ENCODE measurements around the gene HIP1.
"Not testable (repeated sequence)": the region's sequence is repeated elsewhere in the genome, so short reads cannot be mapped to it uniquely, and the experiment has no call there.

HIP1 gene

DNA sequence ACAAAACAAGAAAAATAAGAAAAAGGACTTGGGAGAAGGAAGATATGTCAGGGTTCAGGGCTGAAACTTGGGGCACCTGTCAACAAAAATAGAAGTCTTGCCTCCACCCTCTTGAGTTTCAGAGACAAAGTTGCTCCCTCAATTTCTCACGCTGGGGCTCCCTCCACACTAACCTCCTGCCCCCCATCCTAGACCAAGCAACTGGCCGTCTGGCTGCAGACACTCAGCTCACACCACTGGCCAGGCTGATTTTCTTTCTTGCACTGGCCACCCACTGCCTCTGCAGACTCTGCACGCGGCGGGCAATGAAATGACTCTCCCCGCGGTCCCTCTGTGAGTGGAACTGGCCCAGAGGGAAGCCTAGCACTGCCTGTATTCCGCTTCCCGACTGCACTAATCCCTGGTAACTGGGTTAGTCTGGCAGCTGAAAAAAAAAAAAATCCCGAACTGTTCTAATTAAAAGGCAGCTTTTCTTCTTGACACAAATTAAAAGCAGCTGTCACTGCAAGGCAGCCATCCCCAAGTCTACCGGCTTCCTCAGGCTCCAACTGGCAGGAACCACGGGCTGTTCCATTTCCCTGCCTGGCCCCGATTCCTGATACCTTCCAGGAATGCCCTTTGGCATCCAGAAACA, 163.1 kb downstream of the HIP1 start:
- no peak for DNase-seq (ENCODE audit: low read depth, low spot score)

- no peak for DNase-seq (ENCODE audit: low read depth, low spot score)
These were observed 165.2 kb downstream of the HIP1 start for GRCh38 chr7:75573477-75574019.

DNA sequence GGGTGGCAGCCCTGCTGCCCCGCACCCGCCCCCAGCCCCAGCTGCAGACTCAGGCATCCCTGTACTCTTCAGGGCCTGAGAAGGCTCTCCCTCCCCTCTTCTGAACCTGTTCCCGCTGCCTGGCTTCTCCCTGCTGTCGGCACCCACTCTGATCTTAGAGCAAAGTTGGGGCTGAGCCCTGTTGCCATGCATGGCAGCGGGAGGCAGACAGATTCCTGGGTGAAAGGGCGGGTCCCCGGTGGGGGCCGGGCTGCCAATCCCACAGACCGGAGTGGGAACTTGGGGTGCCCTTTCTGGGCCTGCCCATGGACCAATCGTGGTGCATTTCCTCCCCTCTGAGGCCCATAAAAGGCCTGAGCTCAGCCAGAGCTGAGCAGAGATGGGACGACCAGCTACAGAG, 165.9 kb downstream of the HIP1 start:
- no peak for DNase-seq (ENCODE audit: low read depth, low spot score)

GRCh38 chr7:75572396-75572795, 166.3 kb downstream of the HIP1 start:
- no peak for DNase-seq (ENCODE audit: low read depth, low spot score)

- no peak for DNase-seq (ENCODE audit: low read depth, low spot score)
These were observed 167.5 kb downstream of the HIP1 start for GRCh38 chr7:75571209-75571608.

DNA sequence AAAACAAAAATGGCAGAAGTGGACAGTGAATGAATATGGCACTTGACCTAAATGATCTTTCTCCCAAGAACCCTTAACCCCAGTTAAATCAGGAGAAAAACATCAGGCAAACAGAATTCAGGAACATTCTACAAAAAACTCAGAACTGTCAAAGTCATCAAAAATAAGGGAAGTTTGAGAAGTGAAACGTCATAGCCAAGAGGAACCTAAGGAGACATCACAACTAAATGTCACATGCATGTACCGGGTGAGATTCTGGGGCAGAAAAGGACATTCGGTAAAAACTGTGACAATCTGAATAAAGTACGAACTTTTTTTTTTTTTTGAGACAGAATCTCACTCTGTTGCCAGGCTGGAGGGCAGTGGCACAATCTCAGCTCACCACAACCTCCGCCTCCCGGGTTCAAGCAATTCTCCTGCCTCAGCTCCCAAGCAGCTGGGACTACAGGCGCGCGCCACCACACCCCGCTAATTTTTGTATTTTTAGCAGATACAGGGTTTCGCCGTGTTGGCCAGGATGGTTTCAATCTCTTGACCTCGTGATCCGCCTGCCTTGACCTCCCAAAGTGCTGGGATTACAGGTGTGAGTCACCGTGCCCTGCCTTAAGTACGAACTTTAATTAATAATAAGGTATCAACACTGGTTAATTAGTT, 169.0 kb downstream of the HIP1 start:
- DNase-seq (ENCODE audit: low read depth, low spot score): not testable (repeated sequence)

DNA sequence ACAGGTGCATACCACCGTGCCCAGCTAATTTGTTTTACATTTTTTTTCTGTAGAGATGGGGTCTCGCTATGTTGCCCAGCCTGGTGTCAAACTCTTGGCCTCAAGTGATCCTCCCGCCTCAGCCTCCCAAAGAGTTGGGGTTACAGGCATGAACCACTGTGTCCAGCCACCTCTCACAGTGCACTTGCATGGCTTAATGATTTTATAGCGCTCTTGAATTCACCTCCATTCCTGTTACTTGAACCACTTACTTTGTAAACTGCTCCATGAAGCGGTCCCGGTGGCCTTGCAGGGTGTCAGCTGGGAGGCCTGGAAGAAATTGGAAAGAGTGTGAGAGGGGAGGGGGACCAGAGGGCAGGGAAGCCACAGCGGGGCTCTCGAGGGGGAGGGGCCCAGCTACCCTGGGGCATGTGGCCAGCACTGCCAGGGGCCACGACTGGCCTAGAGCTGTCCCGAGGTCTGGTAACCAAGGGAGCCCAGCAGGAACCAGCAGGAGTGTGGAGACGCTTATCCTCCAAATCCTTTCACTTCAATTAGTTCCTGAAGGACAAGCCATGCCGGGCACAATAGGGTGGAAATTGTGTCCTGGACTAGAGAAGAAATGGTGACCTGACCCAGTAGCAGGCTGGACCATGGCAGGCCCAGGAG, 170.7 kb downstream of the HIP1 start:
- peak; percentile 17 for DNase-seq (ENCODE audit: low read depth, low spot score)

GRCh38 chr7:75565132-75565837, 173.5 kb downstream of the HIP1 start:
- DNase-seq (ENCODE audit: low read depth, low spot score): peak; percentile 95

GRCh38 chr7:75563171-75563570, 175.6 kb downstream of the HIP1 start:
- DNase-seq (ENCODE audit: low read depth, low spot score): no peak

GRCh38 chr7:75559976-75560365, 178.8 kb downstream of the HIP1 start:
- DNase-seq (ENCODE audit: low read depth, low spot score): no peak

DNA sequence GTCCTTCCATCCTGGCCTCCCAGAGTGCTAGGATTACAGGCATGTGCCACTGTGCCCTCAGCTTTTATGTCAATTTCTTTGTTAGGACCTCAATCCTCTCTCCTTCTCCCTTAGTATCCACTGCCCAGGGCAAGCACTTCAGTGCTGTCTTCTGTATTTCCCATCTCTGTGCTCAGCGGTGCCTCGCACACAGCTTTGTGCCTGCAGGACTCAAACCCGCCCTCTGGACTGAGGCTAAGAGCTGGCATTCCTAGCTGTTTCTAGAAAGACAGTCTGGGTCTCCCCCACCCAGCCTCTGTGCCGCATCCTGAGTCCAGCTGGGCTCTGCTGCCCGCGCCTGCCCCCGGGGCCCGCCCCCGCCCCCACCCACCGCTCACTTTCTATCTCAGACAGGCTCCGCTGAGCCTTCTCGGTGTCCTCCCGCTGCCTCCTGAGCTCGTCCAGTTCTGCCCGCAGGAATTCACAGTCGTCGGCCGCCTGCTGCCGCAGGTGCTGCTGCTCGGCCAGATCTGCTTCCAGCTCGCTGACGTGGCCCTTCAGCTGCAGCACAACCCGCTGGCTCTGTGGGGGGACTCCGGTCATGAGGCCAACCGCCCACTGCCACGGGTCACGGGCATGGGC, 179.3 kb downstream of the HIP1 start:
- peak; percentile 20 for DNase-seq (ENCODE audit: low read depth, low spot score)

DNA sequence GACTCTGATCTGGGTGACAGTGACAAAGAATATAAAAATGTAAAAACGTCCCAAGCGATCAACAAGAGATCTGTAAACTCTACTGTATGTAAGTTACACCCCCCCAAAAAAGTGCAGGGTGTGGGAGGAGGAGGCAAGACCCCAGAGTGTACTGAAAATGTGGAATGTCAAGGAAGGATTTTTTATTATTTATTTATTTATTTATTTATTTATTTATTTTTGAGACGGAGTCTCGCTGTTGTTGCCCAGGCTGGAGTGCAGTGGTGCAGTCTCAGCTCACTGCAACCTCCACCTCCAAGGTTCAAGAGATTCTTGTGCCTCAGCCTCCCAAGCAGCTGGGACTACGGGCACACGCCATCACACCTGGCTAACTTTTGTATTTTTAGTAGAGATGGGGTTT, 181.9 kb downstream of the HIP1 start:
- DNase-seq (ENCODE audit: low read depth, low spot score): not testable (repeated sequence)

DNA sequence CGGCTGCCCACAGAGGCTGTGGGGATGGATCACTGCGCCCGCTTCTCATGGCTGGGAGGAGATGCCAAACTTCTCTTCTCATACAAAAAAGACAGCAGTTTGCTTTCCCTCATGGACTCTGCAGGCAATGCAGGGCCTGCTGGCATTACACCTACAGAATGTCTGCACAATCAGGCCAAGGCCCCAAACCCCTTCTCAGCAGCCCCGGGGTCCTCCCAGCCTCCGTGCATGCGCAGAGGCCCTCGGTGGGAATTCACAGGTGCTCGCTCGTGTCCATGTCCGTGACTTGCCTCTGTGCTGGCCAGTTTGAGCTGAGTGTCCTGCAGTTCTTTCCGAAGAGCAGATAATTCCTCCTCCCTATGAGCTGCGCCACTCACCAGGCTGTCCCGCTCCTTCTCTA, 183.0 kb downstream of the HIP1 start:
- no peak for DNase-seq (ENCODE audit: low read depth, low spot score)

- DNase-seq (ENCODE audit: low read depth, low spot score): no peak
These were observed 192.3 kb downstream of the HIP1 start for GRCh38 chr7:75546237-75547015.

DNA sequence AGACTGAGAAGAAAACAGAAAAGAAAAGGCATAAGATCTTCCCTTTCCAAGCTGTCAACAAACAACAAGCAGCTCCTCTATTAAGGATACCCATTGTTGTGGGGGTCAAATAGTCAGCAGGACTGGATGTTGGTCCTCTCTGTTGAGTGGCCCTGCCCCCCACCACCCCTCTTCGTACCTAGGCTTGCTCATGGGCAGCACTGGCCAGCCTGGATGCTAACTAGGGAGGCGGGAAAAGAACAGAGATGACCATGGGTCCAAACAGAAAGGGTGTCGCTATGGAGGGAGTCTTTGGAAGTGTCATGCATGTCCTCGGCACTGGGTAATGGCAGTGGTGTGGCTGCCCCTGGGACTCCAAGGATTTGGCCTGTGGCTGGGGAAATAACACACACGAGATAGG, 201.0 kb downstream of the HIP1 start:
- DNase-seq (ENCODE audit: low read depth, low spot score): no peak

- no peak for DNase-seq (ENCODE audit: low read depth, low spot score)
These were observed 201.7 kb downstream of the HIP1 start for GRCh38 chr7:75536940-75537538.

- DNase-seq (ENCODE audit: low read depth, low spot score): no peak
These were observed 202.2 kb downstream of the HIP1 start for GRCh38 chr7:75536491-75536890.

DNA sequence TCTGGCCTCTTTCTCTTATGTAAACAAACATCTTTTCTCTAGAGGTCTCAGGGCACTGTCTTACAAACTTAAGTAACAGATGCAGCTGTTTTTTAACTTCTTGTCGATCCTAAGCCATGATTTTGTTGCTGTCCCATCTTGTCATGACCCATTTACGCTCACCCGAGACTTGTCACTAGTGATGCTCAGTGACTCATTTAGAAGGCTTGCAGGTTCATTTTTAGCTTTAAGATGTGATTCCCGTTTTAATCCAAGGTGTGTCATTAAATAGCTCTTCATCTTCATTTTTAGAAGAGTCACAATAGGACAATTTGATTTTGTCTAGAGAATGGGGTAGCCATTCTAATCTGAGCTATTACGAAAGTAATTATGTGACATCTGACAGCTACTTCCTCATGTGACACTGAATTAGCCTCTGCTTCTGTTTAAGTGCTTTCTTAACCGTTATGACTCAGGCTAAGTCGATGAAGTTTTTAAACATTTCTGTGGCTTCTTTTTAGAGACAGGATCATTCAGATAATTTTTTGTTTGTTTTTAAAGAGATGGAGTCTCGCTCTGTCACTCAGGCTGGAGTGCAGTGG, 203.9 kb downstream of the HIP1 start:
- DNase-seq (ENCODE audit: low read depth, low spot score): peak; percentile 64

- DNase-seq (ENCODE audit: low read depth, low spot score): no peak
These were observed 204.8 kb downstream of the HIP1 start for GRCh38 chr7:75533926-75534325.

- no peak for DNase-seq (ENCODE audit: low read depth, low spot score)
These were observed 206.1 kb downstream of the HIP1 start for GRCh38 chr7:75532639-75533038.

Measured in astrocyte of the hippocampus (primary cell).